ENCODE data around the gene SULT1E1.

DNA sequence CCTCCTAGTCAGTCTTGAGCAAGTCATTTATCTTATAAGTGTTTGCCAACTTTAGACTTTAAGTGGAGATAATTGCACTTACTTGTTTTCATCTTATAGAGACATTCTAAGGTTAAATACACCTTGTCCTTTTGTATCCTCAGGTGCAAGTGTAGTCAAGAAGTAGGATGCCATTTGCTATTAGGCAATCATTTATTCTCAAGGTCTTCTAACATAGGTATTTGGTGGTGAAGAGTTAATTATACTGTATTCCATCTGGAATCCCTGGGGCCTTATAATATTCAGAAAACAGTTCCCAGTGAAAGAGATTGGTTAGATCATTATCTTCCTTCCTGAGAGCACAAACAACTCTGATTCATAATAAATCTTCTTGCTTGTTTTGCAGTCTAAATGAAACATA lies 23.7 kb downstream of the SULT1E1 start:
- TF ChIP-seq, protein P1, sequence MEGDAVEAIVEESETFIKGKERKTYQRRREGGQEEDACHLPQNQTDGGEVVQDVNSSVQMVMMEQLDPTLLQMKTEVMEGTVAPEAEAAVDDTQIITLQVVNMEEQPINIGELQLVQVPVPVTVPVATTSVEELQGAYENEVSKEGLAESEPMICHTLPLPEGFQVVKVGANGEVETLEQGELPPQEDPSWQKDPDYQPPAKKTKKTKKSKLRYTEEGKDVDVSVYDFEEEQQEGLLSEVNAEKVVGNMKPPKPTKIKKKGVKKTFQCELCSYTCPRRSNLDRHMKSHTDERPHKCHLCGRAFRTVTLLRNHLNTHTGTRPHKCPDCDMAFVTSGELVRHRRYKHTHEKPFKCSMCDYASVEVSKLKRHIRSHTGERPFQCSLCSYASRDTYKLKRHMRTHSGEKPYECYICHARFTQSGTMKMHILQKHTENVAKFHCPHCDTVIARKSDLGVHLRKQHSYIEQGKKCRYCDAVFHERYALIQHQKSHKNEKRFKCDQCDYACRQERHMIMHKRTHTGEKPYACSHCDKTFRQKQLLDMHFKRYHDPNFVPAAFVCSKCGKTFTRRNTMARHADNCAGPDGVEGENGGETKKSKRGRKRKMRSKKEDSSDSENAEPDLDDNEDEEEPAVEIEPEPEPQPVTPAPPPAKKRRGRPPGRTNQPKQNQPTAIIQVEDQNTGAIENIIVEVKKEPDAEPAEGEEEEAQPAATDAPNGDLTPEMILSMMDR (IDR thresholded peaks at IDR 0.05; ENCODE audit: insufficient read depth, low read length) = no peak
- no peak for TF ChIP-seq REST (IDR thresholded peaks at IDR 0.05; ENCODE audit: insufficient replicate concordance, low read depth)
- no peak for TF ChIP-seq POLR2AphosphoS5 (IDR thresholded peaks at IDR 0.05; ENCODE audit: low read depth)

Measured in HL-60 (cell line).